WTC11 (cell line): ENCODE data around the gene UTP14A. TPM values are rescaled to one million over a fixed set of nuclear protein-coding genes. Genes with fewer than 3 reads are reported as not detected.

ENCODE experiments used
- ATAC-seq: fragments of 200-7000 bp; cut with Tn5 transposase; 2 replicates; pipeline ENCODE4 v1.10.0; 2021; ENCODE audit warnings: mild to moderate bottlenecking, moderate library complexity
- CTCF ChIA-PET: fragments of 300-600 bp; sonication (Branson Sonifier 250); formaldehyde crosslinking; loops from one replicate; lab custom pipeline; 2021; ENCODE audit warnings: antibody characterized with exemption; lab: Charles Lee
- POLR2A ChIA-PET: fragments of 350-600 bp; sonication (Branson Sonifier 250); formaldehyde crosslinking; loops from one replicate; lab custom pipeline; 2021; ENCODE audit warnings: antibody characterized with exemption; lab: Charles Lee
- DNase-seq: peaks from one replicate; pipeline ENCODE4 v3.0.0; 2021; ENCODE audit warnings: low spot score
- H3K27ac Mint-ChIP-seq: 2 replicates; pipeline ENCODE4 v1.8.0; 2021; ENCODE audit warnings: mixed read lengths
- H3K27me3 Mint-ChIP-seq: 2 replicates; pipeline ENCODE4 v1.8.0; 2021; ENCODE audit warnings: low read depth, mild to moderate bottlenecking, moderate library complexity, mixed read lengths
- H3K36me3 Mint-ChIP-seq: 2 replicates; pipeline ENCODE4 v1.8.0; 2021; ENCODE audit warnings: mixed read lengths
- H3K4me1 Mint-ChIP-seq: 2 replicates; pipeline ENCODE4 v1.8.0; 2022; ENCODE audit warnings: mixed read lengths
- H3K4me3 Mint-ChIP-seq: 2 replicates; pipeline ENCODE4 v1.8.0; 2021; ENCODE audit warnings: mild to moderate bottlenecking, moderate library complexity, mixed read lengths
- H3K9me3 Mint-ChIP-seq: 2 replicates; pipeline ENCODE4 v1.8.0; 2021; ENCODE audit warnings: mixed read lengths
- ARID4B ChIP-seq: sonication (generic); formaldehyde crosslinking; IDR thresholded peaks from 2 replicates; pipeline ENCODE4 v1.8.0; 2023; ENCODE audit warnings: missing genetic modification reagents, mild to moderate bottlenecking, borderline replicate concordance
- ATF6 ChIP-seq: sonication (generic); formaldehyde crosslinking; IDR thresholded peaks from 2 replicates; pipeline ENCODE4 v1.8.1; 2023; ENCODE audit warnings: mild to moderate bottlenecking, missing genetic modification reagents
- EMX1 ChIP-seq: fragments of 250-450 bp; sonication (Bioruptor Pico); IDR thresholded peaks from 2 replicates; pipeline ENCODE4 v1.8.0; 2021; ENCODE audit warnings: mild to moderate bottlenecking
- ERG ChIP-seq: fragments of 250-450 bp; sonication (Bioruptor Pico); IDR thresholded peaks from 2 replicates; pipeline ENCODE4 v1.8.0; 2021; ENCODE audit warnings: mild to moderate bottlenecking
- MXD4 ChIP-seq: fragments of 250-450 bp; sonication (Bioruptor Pico); IDR thresholded peaks from 2 replicates; pipeline ENCODE4 v1.8.0; 2021; ENCODE audit warnings: mild to moderate bottlenecking, moderate library complexity, borderline replicate concordance
- NFATC4 ChIP-seq: fragments of 250-450 bp; sonication (Bioruptor Pico); IDR thresholded peaks from 2 replicates; pipeline ENCODE4 v1.9.0; 2021; ENCODE audit warnings: mild to moderate bottlenecking
- NFE2L1 ChIP-seq: sonication (generic); formaldehyde crosslinking; IDR thresholded peaks from 2 replicates; pipeline ENCODE4 v1.8.1; 2023; ENCODE audit warnings: missing genetic modification reagents
- SMAD3 ChIP-seq: sonication (generic); formaldehyde crosslinking; IDR thresholded peaks from 2 replicates; pipeline ENCODE4 v1.8.0; 2022; ENCODE audit warnings: missing genetic modification reagents, mild to moderate bottlenecking, borderline replicate concordance
- SMAD4 ChIP-seq: sonication (generic); formaldehyde crosslinking; IDR thresholded peaks from 2 replicates; pipeline ENCODE4 v1.8.0; 2022; ENCODE audit warnings: mild to moderate bottlenecking, missing genetic modification reagents
- TEAD1 ChIP-seq: sonication (generic); formaldehyde crosslinking; IDR thresholded peaks from 2 replicates; pipeline ENCODE4 v1.8.0; 2022; ENCODE audit warnings: mild to moderate bottlenecking, missing genetic modification reagents
- ZMAT4 ChIP-seq: fragments of 250-450 bp; sonication (Bioruptor Pico); IDR thresholded peaks from 2 replicates; pipeline ENCODE4 v1.9.0; 2021; ENCODE audit warnings: mild to moderate bottlenecking
- ZNF121 ChIP-seq: sonication (generic); formaldehyde crosslinking; IDR thresholded peaks from 2 replicates; pipeline ENCODE4 v1.8.0; 2023; ENCODE audit warnings: missing genetic modification reagents
- ZNF219 ChIP-seq: sonication (generic); formaldehyde crosslinking; IDR thresholded peaks from 2 replicates; pipeline ENCODE4 v1.8.0; 2023; ENCODE audit warnings: missing genetic modification reagents, mild to moderate bottlenecking, borderline replicate concordance
- ZNF232 ChIP-seq: sonication (generic); formaldehyde crosslinking; IDR thresholded peaks from 2 replicates; pipeline ENCODE4 v1.8.0; 2022; ENCODE audit warnings: mild to moderate bottlenecking, missing genetic modification reagents
- ZNF263 ChIP-seq: sonication (generic); formaldehyde crosslinking; IDR thresholded peaks from 2 replicates; pipeline ENCODE4 v1.8.1; 2022; ENCODE audit warnings: low read depth, mild to moderate bottlenecking, moderate library complexity, missing genetic modification reagents
- ZNF396 ChIP-seq: fragments of 250-450 bp; sonication (Bioruptor Pico); IDR thresholded peaks from 2 replicates; pipeline ENCODE4 v1.8.0; 2021; ENCODE audit warnings: mild to moderate bottlenecking, moderate library complexity, borderline replicate concordance
- total RNA-seq: library from RNA; stranded (reverse); gene quantifications from 3 replicates; pipeline ENCODE4 v1.2.3, GENCODE V29; 2021
- TF ChIP-seq, protein P1 (sequence below): sonication (generic); formaldehyde crosslinking; IDR thresholded peaks from 2 replicates; pipeline ENCODE4 v1.8.0; 2022; ENCODE audit warnings: mild to moderate bottlenecking, missing genetic modification reagents
- TF ChIP-seq, protein P2 (sequence below): sonication (generic); formaldehyde crosslinking; IDR thresholded peaks from 2 replicates; pipeline ENCODE4 v1.8.1; 2022; ENCODE audit warnings: mild to moderate bottlenecking, moderate library complexity, missing genetic modification reagents

Gene UTP14A
- total RNA-seq, 1 experiment from 2014 or later, result 17.4 TPM

DNA sequence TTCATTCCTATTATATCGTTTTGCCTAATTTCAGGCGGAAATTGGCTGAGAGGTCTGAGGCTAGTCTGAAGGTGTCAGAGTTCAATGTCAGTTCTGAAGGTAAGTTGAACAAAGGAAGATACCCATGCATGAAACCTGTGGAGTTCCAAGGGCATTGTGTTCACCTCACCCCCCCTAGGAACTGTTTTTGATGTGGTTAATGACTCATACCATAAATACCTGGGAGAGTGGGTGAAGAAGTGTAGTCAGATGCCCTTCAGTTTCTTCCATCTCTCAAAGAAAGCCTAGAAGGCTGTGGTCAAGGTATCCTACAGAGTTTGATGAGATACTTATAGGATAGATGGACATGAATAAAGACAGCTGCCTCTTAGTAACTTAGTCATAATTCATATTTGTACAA lies 2.7 kb downstream of the UTP14A start:
- Mint-ChIP-seq H3K27ac (no peak overlapping the region), H3K4me1 (no peaks in the 10 kb centered on the region), H3K36me3 (peaks cover 37% of the 10 kb centered on the region), H3K27me3 (no peaks in the 10 kb centered on the region), H3K4me3 (no peak overlapping the region), H3K9me3 (no peaks in the 10 kb centered on the region)
- no peak for TF ChIP-seq ZNF219 (CRISPR knock-in tag)
- no peak for TF ChIP-seq ERG (CRISPR knock-in tag)
- TF ChIP-seq SMAD3 (CRISPR knock-in tag), result no peak
- no peak for TF ChIP-seq ATF6
- TF ChIP-seq ZNF263 (CRISPR knock-in tag), result no peak
- no peak for TF ChIP-seq SMAD4 (CRISPR knock-in tag)
- no peak for TF ChIP-seq ZNF232 (CRISPR knock-in tag)
- TF ChIP-seq ZNF121 (CRISPR knock-in tag), result no peak
- TF ChIP-seq, protein P1, sequence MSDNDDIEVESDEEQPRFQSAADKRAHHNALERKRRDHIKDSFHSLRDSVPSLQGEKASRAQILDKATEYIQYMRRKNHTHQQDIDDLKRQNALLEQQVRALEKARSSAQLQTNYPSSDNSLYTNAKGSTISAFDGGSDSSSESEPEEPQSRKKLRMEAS (CRISPR knock-in tag), result no peak
- TF ChIP-seq NFE2L1 (CRISPR knock-in tag), result no peak
- no peak for TF ChIP-seq ZMAT4
- no peak for TF ChIP-seq NFATC4 (CRISPR knock-in tag)
- TF ChIP-seq EMX1 (CRISPR knock-in tag), result no peak
- TF ChIP-seq TEAD1 (CRISPR knock-in tag), result no peak
- no peak for TF ChIP-seq ARID4B
- no peak for TF ChIP-seq ZNF396 (CRISPR knock-in tag)
- TF ChIP-seq, protein P2, sequence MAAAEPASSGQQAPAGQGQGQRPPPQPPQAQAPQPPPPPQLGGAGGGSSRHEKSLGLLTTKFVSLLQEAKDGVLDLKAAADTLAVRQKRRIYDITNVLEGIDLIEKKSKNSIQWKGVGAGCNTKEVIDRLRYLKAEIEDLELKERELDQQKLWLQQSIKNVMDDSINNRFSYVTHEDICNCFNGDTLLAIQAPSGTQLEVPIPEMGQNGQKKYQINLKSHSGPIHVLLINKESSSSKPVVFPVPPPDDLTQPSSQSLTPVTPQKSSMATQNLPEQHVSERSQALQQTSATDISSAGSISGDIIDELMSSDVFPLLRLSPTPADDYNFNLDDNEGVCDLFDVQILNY, result no peak
- no peak for TF ChIP-seq MXD4 (CRISPR knock-in tag)
- POLR2A ChIA-PET, result no interaction called here
- CTCF ChIA-PET, result no interaction called here
- no peak for ATAC-seq
- DNase-seq, result no peak
